ENCODE results near the gene PLCB2. TPM values are rescaled to one million over a fixed set of nuclear protein-coding genes. Genes with fewer than 3 reads are reported as not detected.

PLCB2 gene
- total and polyA plus RNA-seq, 9 of the 15 experiments (the other 6 are each of a cell fraction or from before 2014, with no cell fraction given), result 0.37 to 12.3 (median 8.0) TPM

DNA sequence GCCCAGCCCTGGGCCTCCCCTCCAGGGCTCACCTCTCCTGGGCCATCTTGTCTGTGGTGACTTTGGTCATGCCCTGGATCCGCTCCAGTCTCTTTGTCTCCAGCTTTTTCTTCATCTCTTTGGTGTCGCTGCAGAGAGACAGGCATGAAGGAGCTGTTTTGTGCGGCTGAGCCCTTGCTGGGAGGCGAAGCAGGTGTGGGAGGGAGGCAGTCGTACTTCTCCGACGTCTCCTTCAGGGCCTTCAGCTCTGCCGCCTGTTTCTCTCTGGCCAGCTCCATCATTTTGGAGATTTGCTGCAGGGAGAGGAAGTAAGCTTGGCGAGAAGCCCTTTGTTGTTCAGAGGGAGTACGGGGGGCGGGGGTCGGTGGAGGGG lies 17.2 kb downstream of the PLCB2 start:
- no peaks in the 10 kb centered on the region for H3K9me1 ChIP-seq (ENCODE audit: control insufficient read depth, insufficient read depth, low read length)
- POLR2A ChIA-PET, result interaction anchor here (0.7 to 1.8 kb wide), 3 partner anchors 8 to 36 kb away, joined by 3 to 13 read pairs (median 4); no protein-coding TSS in a partner anchor
- H4K20me1 ChIP-seq (replicated peaks; ENCODE audit: control insufficient read depth, insufficient read depth, low read length), result 0 out of 2 replicates have a peak, but pooled peaks cover 2% of the 10 kb centered on the region
- no peak overlapping the region for H3K4me3 ChIP-seq
- H2AFZ ChIP-seq (ENCODE audit: low read depth, low read length), result peak overlapping the region; percentile 69; the same call in 1 of the 2 replicates
- FAIRE-seq (no peak), ATAC-seq (no peak), DNase-seq (ENCODE audit: extremely low read depth in 1 of 4, low spot score in 3 of 4) (no peak)
- no peak overlapping the region for H3K4me2 ChIP-seq (ENCODE audit: insufficient read depth, low read length)
- H3K27ac ChIP-seq (ENCODE audit: extremely low read depth, low read depth, low read length), result no peak overlapping the region
- H3K4me1 ChIP-seq (replicated peaks in 1 of 2; ENCODE audit: control insufficient read depth in 2 of 2, insufficient read depth in 2 of 2, low read length in 2 of 2), result peaks cover 0 to 23% of the 10 kb centered on the region in 2 experiments; a peak in 3 of 5 replicates
- intact Hi-C loops (cut with micrococcal nuclease) (no loop called here), in situ Hi-C loops (cut with MboI) (no loop called here)
- peak overlapping the region in 1 of 2 experiments; percentile 79; a peak in 2 of 4 replicates for H3K9ac ChIP-seq (ENCODE audit: insufficient read depth in 1 of 2, low read depth in 2 of 2, low read length in 2 of 2)
- no TSS peak for BruUV-seq (replicated peaks)
- no peaks in the 10 kb centered on the region for H3K9me3 ChIP-seq (replicated peaks; ENCODE audit: control insufficient read depth, insufficient read depth, low read depth, low read length)
- H3K79me2 ChIP-seq (ENCODE audit: control insufficient read depth, insufficient read depth, low read length), result no peaks in the 10 kb centered on the region
- peaks cover 3 to 34% of the 10 kb centered on the region in 2 experiments; a peak in 4 of 5 replicates for H3K27me3 ChIP-seq (ENCODE audit: control insufficient read depth in 2 of 2, insufficient read depth in 2 of 2, low read length in 2 of 2)
- WGBS (ENCODE audit: insufficient coverage, low coverage, missing lambda C conversion rate), result 59% methylated on average over 8 of the region's 12 CpGs
- H3K36me3 ChIP-seq (ENCODE audit: control insufficient read depth, insufficient read depth, low read length), result no peaks in the 10 kb centered on the region
- CTCF ChIA-PET (ENCODE audit: low intra/inter-chr PET ratio), result no interaction called here
- TF ChIP-seq TCF15 (CRISPR knock-in tag; IDR thresholded peaks at IDR 0.05) (no peak), TAL1 (IDR thresholded peaks at IDR 0.05) (no peak), ZNF79 (CRISPR knock-in tag; IDR thresholded peaks at IDR 0.05; ENCODE audit: low read depth) (no peak), KLF10 (CRISPR knock-in tag; IDR thresholded peaks at IDR 0.05) (no peak), MEF2A (IDR thresholded peaks at IDR 0.05; ENCODE audit: control insufficient read depth, low read depth, low read length) (no peak), SP1 (CRISPR knock-in tag; IDR thresholded peaks at IDR 0.05) (no peak), ZHX1 (conservative IDR thresholded peaks at IDR 0.05; ENCODE audit: low read length) (no peak), DPF2 (IDR thresholded peaks at IDR 0.05) (no peak), MCM5 (IDR thresholded peaks at IDR 0.05; ENCODE audit: low read depth) (no peak), ZNF561 (CRISPR knock-in tag; conservative IDR thresholded peaks at IDR 0.05) (no peak)
- TF ChIP-seq, protein P1, sequence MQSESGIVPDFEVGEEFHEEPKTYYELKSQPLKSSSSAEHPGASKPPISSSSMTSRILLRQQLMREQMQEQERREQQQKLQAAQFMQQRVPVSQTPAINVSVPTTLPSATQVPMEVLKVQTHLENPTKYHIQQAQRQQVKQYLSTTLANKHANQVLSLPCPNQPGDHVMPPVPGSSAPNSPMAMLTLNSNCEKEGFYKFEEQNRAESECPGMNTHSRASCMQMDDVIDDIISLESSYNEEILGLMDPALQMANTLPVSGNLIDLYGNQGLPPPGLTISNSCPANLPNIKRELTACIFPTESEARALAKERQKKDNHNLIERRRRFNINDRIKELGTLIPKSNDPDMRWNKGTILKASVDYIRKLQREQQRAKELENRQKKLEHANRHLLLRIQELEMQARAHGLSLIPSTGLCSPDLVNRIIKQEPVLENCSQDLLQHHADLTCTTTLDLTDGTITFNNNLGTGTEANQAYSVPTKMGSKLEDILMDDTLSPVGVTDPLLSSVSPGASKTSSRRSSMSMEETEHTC (IDR thresholded peaks at IDR 0.05), result no peak
- TF ChIP-seq, protein P2, sequence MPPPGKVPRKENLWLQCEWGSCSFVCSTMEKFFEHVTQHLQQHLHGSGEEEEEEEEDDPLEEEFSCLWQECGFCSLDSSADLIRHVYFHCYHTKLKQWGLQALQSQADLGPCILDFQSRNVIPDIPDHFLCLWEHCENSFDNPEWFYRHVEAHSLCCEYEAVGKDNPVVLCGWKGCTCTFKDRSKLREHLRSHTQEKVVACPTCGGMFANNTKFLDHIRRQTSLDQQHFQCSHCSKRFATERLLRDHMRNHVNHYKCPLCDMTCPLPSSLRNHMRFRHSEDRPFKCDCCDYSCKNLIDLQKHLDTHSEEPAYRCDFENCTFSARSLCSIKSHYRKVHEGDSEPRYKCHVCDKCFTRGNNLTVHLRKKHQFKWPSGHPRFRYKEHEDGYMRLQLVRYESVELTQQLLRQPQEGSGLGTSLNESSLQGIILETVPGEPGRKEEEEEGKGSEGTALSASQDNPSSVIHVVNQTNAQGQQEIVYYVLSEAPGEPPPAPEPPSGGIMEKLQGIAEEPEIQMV (tag; conservative IDR thresholded peaks at IDR 0.05; ENCODE audit: low read depth), result no peak
